Peyer's patch (tissue), 4 donors: ENCODE data around the gene NOVA1. TPM values are rescaled to one million over a fixed set of nuclear protein-coding genes. Genes with fewer than 3 reads are reported as not detected.

ENCODE experiments used
- DNase-seq, 3 donors: peaks; one replicate each; pipeline ENCODE4 v3.0.0-alpha.2; 2017 to 2019
- H3K27ac ChIP-seq, 4 donors: fragments of 200-600 bp; sonication (generic); one replicate each; pipeline ENCODE4 v1.5.1; 2016 to 2019
- H3K27me3 ChIP-seq, 2 donors: fragments of 200-600 bp; sonication (generic); one replicate each; pipeline ENCODE4 v1.5.1; 2019
- H3K36me3 ChIP-seq, 3 donors: fragments of 200-600 bp; sonication (generic); one replicate each; pipeline ENCODE4 v1.5.1; 2016 to 2019
- H3K4me1 ChIP-seq, 4 donors: fragments of 200-600 bp; sonication (generic); one replicate each; pipeline ENCODE4 v1.5.1; 2016 to 2019
- H3K4me3 ChIP-seq, 4 donors: fragments of 200-600 bp; sonication (generic); 1 replicate in 3 of 4; 2 replicates in 1 of 4; pipeline ENCODE4 v1.5.1; 2016 to 2019; ENCODE audit warnings: mild to moderate bottlenecking in 1 of 4
- H3K9me3 ChIP-seq, 4 donors: fragments of 200-600 bp; sonication (generic); one replicate each; pipeline ENCODE4 v1.5.1; 2016 to 2019; ENCODE audit warnings: mild to moderate bottlenecking in 1 of 4
- CTCF ChIP-seq, 6 experiments: fragments of 450-650 bp in 4 of 6; fragments of 200-600 bp in 2 of 6; sonication (generic) in 1 of 6; IDR thresholded peaks; one replicate each; pipeline ENCODE4 v1.5.1; 2017 to 2019; ENCODE audit warnings: antibody characterized with exemption in 6 of 6, mild to moderate bottlenecking in 3 of 6, moderate library complexity in 1 of 6
- POLR2A ChIP-seq, 2 donors: fragments of 450-650 bp; IDR thresholded peaks; one replicate each; pipeline ENCODE4 v1.5.1; 2017; ENCODE audit warnings: antibody characterized with exemption in 2 of 2, mild to moderate bottlenecking in 2 of 2, moderate library complexity in 2 of 2
- total RNA-seq, 4 donors: library from RNA; depleted of rRNA; stranded (reverse); fragments of >200 nt; gene quantifications; one replicate each; pipeline ENCODE4 v1.1.0, GENCODE V29; 2016

NOVA1 gene
- total RNA-seq, 4 donors from 2014 or later, result 2.6 to 39.6 (median 5.8) TPM

GRCh38 chr14:26597071-26597588 lies 703 bp downstream of the NOVA1 start:
- TF ChIP-seq POLR2A (IDR thresholded peaks at IDR 0.05), result no peak
- TF ChIP-seq CTCF (IDR thresholded peaks at IDR 0.05), result no peak

GRCh38 chr14:26596543-26597061 lies 1.2 kb downstream of the NOVA1 start:
- Histone ChIP-seq H3K4me3 (peak overlapping the region; percentile 33 to 59 (median 51)), H3K4me1 (no peaks in the 10 kb centered on the region), H3K9me3 (no peaks in the 10 kb centered on the region), H3K27ac (peak overlapping the region in 3 of 4 donors; percentile 66 to 88 (median 74)), H3K27me3 (no peaks in the 10 kb centered on the region), H3K36me3 (no peaks in the 10 kb centered on the region)
- TF ChIP-seq POLR2A (IDR thresholded peaks at IDR 0.05) (no peak), CTCF (IDR thresholded peaks at IDR 0.05) (no peak)
- DNase-seq, result peak in 1 of 3 donors; percentile 32

More at GRCh38 chr14:26597071-26597588, 703 bp downstream of the NOVA1 start:
- Histone ChIP-seq H3K27ac (peak overlapping the region in 3 of 4 donors; percentile 66 to 88 (median 74)), H3K4me3 (peak overlapping the region; percentile 33 to 59 (median 51)), H3K27me3 (no peaks in the 10 kb centered on the region), H3K9me3 (no peaks in the 10 kb centered on the region), H3K36me3 (no peaks in the 10 kb centered on the region), H3K4me1 (no peaks in the 10 kb centered on the region)
- peak in 2 of 3 donors; percentile 44 to 49 for DNase-seq

GRCh38 chr14:26595926-26596542 lies 1.8 kb downstream of the NOVA1 start:
- Histone ChIP-seq H3K4me1 (no peaks in the 10 kb centered on the region), H3K27ac (no peak overlapping the region), H3K4me3 (peak overlapping the region in 3 of 4 donors; percentile 46 to 59 (median 56)), H3K9me3 (no peaks in the 10 kb centered on the region), H3K27me3 (no peaks in the 10 kb centered on the region), H3K36me3 (no peaks in the 10 kb centered on the region)
- TF ChIP-seq POLR2A (IDR thresholded peaks at IDR 0.05) (no peak), CTCF (IDR thresholded peaks at IDR 0.05) (no peak)
- DNase-seq, result no peak

- H3K9me3 ChIP-seq, result no peaks in the 10 kb centered on the region
- H3K27me3 ChIP-seq, result no peaks in the 10 kb centered on the region
- H3K4me3 ChIP-seq, result no peak overlapping the region
- TF ChIP-seq CTCF (IDR thresholded peaks at IDR 0.05), result no peak
- TF ChIP-seq POLR2A (IDR thresholded peaks at IDR 0.05), result no peak
- no peaks in the 10 kb centered on the region for H3K36me3 ChIP-seq
- no peak for DNase-seq
- no peaks in the 10 kb centered on the region for H3K4me1 ChIP-seq
- H3K27ac ChIP-seq, result no peak overlapping the region
Observed at GRCh38 chr14:26594756-26595545, 2.9 kb downstream of the NOVA1 start.

- Histone ChIP-seq H3K36me3 (no peaks in the 10 kb centered on the region), H3K27me3 (no peaks in the 10 kb centered on the region), H3K27ac (no peak overlapping the region), H3K4me1 (no peaks in the 10 kb centered on the region), H3K9me3 (no peaks in the 10 kb centered on the region), H3K4me3 (no peak overlapping the region)
- no peak for DNase-seq
- no peak for TF ChIP-seq POLR2A (IDR thresholded peaks at IDR 0.05)
- TF ChIP-seq CTCF (IDR thresholded peaks at IDR 0.05), result no peak
Observed at GRCh38 chr14:26594148-26594547, 3.7 kb downstream of the NOVA1 start.
